Vagina (tissue), 2 donors: ENCODE results near the gene ARMC9.

Experiments
- CTCF ChIP-seq, 3 experiments: fragments of 450-650 bp in 2 of 3; fragments of 200-600 bp in 1 of 3; sonication (generic) in 1 of 3; IDR thresholded peaks; one replicate each; pipeline ENCODE4 v1.5.1; 2017 to 2019; ENCODE audit warnings: antibody characterized with exemption in 3 of 3, mild to moderate bottlenecking in 2 of 3, moderate library complexity in 2 of 3
- POLR2A ChIP-seq, 2 donors: fragments of 450-650 bp; IDR thresholded peaks; one replicate each; pipeline ENCODE4 v1.6.1; 2017; ENCODE audit warnings: antibody characterized with exemption in 2 of 2, mild to moderate bottlenecking in 2 of 2, moderate library complexity in 2 of 2
- POLR2AphosphoS5 ChIP-seq, 2 donors: sonication (generic); formaldehyde crosslinking; IDR thresholded peaks; one replicate each; pipeline ENCODE4 v1.9.0; 2017; ENCODE audit warnings: antibody characterized with exemption in 2 of 2, mild to moderate bottlenecking in 2 of 2, low read depth in 1 of 2; ENCODE audit not compliant: insufficient read depth in 1 of 2

- TF ChIP-seq CTCF (IDR thresholded peaks at IDR 0.05) (no peak), POLR2AphosphoS5 (IDR thresholded peaks at IDR 0.05; ENCODE audit: insufficient read depth in 1 of 2, low read depth in 1 of 2) (no peak), POLR2A (IDR thresholded peaks at IDR 0.05) (no peak)
Observed at GRCh38 chr2:231152800-231153557, 45.5 kb upstream of the ARMC9 start.
